Fibroblast of skin of scalp (primary cell): Measurements from ENCODE around the gene CYP46A1. TPM values are rescaled to one million over a fixed set of nuclear protein-coding genes. Genes with fewer than 3 reads are reported as not detected.

Experiments used
- DNase-seq: peaks from one replicate; pipeline ENCODE4 v3.0.0-alpha.2; 2013
- polyA plus RNA-seq, 2 experiments: library from polyadenylated mRNA; unstranded; fragments of 120-200 nt; gene quantifications; one replicate each; pipeline ENCODE4 v1.2.1, GENCODE V29; 2013; ENCODE audit not compliant: insufficient read length in 2 of 2

CYP46A1 gene
- 0.47 TPM for polyA plus RNA-seq (2013, experiment 1 of 2; ENCODE audit: insufficient read length)
- 0.67 TPM for polyA plus RNA-seq (2013, experiment 2 of 2; ENCODE audit: insufficient read length)

- DNase-seq, result peak; percentile 99
Observed at GRCh38 chr14:99683619-99684409, at the start of gene CYP46A1. Gene CYP46A1 (plus strand): TSS chr14:99684298. CDS start chr14:99684418, 120 bp downstream.

DNA sequence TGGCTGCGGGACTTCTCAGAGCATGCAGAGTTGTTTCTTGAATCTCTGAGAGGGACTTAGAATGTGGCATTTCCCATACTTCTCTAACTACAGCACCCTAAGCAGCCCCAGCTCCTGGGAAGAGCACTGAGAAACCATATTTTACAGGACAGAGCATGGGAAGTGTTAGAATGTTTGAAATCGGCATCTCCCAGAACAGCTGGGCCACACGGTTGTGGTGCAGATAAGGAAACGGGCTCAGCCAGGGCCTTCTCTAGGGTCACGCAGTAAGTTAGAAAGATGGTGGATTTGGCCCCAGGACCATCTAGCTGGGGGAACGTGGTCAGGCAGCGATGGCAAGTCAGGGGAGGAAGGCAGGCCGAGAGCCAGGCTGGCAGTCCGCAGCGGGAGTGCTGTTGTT lies 49.7 kb upstream of the CYP46A1 start:
- no peak for DNase-seq

GRCh38 chr14:99635116-99635515 lies 49.0 kb upstream of the CYP46A1 start:
- no peak for DNase-seq

DNA sequence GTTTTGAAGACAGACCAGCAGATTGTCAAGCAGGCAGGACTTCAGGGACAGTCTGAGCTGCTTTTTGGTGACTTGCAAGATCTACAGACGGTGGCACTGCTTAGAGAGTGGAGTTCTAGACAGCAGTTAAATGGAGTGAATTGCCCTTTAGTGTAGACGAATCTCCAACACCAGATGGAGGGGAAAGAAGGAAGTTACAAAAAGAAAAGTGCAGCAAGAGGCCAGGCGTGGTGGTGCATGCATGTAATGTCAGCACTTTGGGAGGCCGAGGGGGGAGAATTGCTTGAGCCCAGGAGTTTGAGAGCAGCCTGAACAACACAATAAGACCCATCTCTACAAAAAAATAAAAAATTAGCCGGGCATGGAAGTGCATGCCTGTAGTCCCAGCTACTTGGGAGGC lies 47.6 kb upstream of the CYP46A1 start:
- no peak for DNase-seq

DNA sequence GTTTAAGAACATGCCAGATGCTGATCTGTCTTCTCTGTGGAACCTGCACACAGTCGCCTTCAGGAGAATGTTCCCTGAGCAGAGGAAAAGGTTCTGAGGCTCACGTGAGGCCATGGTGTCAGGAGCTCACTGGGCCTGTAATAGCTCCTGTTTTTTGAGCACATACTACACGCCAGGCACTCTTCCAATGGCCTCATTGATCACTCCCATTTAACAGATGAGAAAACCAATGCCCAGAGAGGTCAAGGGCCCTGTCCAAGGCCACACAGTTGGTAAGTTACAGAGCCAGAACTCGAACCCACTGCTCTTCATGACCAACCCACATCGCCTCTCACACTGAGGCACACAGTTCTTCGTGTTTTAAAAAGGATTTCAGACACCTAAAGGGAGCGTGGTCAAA lies 46.5 kb upstream of the CYP46A1 start:
- no peak for DNase-seq

DNA sequence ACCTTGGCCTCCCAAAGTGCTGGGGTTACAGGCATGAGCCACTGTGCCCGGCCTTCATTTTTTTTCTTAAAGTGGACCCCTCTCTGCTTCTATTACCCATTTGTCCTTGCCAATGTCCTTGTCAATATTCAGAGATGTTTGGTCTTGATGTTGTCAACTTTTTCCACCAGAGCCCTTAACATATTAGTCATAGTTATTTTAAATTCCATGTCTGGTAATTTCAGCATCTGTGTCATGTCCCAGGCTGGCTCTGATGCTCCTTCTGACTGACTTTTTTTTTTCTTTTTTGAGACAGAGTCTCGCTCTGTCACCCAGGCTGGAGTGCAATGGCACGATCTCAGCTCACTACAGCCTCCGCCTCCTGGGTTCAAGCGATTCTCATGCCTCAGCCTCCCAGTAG lies 41.3 kb upstream of the CYP46A1 start:
- DNase-seq, result peak; percentile 56

DNA sequence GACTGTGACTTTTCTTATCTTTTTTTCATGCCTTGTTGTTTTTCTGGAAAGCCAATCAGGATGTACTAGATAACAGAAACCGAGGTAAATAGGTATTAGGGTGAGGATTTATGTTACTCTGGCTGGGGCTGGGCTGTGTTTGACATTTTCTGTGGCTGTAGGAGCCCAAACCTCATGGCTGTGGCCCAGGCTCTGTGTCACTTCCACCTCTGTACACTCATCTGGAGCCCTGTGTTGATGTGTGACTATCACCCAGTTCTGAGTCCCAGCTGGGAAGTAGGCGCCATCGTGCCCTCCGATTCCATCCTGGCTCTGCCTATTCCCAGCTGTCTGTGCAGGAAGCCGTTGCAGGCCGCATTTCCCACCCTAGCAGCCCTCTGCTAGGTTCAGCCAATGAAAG lies 40.8 kb upstream of the CYP46A1 start:
- DNase-seq, result no peak

DNA sequence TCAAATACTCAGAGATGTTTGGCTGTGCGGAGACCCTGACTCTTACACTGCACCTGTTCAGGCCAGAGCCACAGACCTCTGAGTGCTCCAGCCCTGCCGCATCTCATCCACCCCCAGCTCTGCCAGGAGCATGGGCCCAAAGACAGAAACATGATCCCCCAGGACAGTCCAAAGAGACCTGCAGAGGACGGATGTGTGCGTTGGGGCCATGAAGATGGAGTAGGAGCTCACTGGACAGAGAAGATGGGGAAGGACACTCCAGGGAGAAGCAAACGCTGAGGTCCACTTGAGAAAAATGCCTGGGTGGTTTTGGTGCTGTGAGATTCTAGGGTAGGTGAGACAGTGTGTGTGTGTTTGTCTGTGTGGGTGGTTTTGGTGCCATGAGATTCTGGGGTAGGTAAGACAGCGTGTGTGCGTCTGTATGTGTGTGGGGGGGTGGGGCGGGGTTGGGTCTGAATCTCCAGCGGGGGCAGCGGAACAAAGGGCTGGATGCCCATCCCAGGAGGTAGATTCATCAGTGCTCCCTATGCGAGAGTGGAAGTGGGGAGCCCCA lies 40.0 kb upstream of the CYP46A1 start:
- DNase-seq, result no peak

GRCh38 chr14:99644723-99645544 lies 39.2 kb upstream of the CYP46A1 start, which contains the start of gene HHIPL1:
Gene HHIPL1 (plus strand): TSS chr14:99645129. CDS start chr14:99645208, 79 bp downstream.
- DNase-seq, result no peak

DNA sequence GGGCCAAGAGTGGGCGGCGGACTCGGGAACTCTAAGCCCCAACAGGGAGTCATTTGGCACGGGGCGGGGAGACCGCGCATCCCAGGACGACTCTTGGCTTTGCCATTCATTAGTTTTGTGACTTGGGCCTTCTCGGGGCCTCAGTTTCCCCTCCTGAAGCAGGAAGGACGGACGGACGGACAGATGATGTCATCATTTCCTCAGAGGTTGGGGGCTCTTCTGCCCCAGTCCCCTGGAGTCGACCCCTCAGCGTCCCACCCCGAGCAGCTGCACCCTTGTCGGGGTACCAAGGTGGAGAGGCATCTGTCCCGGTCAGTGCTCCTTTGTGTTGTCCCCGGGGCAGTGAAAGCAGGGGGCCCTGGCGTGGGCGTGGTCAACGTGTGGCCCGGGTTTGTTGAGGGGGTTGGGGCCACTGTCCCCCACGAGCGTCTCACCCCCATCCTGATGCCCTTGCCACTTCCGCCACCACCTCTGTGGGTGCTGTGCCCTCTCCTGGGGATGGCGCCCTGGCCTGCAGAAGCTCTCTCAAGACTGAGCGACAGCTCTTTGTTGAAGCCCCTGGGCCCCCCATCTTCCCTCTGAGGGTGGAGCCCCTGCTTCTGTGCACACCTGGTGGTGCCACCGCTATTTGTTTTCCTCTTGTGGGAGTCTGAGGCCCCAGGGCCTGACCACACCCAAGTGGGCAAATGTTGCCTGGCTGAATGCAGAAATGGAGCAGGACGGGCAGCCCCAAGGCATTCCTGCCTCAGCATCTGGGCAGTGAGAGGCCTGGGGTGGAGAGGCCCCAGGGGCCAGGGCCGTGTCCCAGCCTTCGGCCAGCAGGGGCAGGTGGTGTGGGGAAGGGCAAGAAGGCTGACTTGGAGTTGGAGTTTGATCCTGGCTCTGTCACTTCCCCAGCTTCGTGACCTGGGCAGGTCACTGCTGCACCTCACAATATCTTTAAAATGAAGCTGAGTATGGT lies 38.3 kb upstream of the CYP46A1 start:
- DNase-seq, result no peak

GRCh38 chr14:99647411-99647810 lies 36.7 kb upstream of the CYP46A1 start:
- DNase-seq, result no peak

DNA sequence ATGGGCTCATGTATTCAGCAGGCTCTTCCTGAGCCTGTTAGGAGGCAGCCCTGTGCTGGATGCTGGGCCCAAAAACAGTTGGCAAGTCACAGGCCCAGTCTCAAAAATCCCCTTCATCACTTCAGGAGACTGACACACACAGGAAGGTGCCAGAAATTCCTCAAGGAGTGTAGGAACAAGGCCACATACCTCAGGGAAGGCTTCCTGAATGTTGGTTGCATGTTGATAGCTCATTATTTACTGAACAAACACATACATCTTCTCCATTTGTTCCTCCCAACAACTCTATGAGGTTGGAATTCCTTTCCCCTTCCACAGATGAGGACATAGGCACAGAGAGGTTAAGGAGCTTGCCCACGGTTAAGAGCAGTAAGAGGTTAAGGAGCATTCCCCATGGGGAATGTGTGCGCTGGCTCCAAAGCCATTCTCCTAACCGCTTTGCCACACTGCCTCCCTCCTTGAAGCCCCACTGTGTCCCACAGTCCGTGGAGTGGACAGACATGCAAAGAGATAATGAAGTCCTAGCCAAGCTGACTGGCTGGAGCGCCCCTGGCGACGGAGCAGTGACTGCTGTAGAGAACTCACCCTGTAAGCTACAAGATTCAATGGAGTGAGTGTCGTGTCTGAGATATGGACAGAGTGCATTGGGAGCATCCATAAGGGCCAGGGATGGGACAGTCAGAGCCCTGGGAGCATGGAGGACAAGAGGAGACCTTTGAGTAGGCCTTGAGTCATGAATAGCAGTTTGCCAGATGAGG lies 35.9 kb upstream of the CYP46A1 start:
- no peak for DNase-seq

- peak; percentile 65 for DNase-seq
Observed at GRCh38 chr14:99649219-99649618, 34.9 kb upstream of the CYP46A1 start.

DNA sequence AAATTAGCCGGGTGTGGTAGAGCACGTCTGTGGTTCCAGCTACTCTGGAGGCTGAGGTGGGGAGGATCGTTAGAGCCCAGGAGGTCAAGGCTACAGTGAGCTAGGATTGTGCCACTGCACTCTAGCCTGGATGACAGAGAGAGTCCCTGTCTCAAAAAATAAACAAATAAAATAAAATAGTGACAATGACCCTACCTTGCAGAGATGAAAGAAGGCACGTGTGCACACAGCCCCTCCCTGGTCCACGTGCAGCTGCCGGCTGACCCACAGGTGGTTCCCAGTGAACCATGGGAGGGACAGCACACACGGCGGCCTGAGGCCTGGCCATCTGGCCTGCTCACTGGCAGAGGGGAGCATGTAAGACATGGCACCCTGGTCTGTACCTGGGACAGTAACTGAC lies 34.5 kb upstream of the CYP46A1 start:
- DNase-seq, result no peak

GRCh38 chr14:99650189-99650588 lies 33.9 kb upstream of the CYP46A1 start:
- DNase-seq, result peak; percentile 25

DNA sequence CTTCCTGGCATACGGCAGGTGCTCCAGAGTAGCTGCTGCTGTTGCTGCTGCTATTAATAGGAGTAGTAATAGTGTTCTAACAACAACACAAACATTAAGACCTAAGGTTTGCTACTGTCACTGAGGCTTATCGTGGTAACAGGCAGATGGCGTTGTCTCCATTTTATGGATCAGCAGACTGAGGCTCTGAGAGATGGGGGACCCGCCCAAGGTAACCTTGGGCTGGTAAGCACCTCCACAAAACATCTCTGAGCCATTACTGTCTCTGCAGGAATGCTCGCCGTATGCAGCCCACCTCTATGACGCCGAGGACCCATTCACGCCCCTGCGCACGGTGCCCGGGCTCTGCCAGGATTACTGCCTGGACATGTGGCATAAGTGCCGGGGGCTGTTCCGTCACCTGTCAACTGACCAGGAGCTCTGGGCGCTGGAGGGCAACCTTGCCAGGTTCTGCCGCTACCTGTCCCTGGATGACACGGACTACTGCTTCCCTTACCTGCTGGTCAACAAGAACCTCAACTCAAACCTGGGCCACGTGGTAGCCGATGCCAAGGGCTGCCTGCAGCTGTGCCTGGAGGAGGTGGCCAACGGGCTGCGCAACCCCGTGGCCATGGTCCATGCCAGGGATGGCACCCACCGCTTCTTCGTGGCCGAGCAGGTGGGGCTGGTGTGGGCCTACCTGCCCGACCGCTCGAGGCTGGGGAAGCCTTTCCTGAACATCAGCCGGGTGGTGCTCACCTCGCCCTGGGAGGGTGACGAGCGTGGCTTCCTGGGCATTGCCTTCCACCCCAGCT lies 31.9 kb upstream of the CYP46A1 start:
- no peak for DNase-seq

DNA sequence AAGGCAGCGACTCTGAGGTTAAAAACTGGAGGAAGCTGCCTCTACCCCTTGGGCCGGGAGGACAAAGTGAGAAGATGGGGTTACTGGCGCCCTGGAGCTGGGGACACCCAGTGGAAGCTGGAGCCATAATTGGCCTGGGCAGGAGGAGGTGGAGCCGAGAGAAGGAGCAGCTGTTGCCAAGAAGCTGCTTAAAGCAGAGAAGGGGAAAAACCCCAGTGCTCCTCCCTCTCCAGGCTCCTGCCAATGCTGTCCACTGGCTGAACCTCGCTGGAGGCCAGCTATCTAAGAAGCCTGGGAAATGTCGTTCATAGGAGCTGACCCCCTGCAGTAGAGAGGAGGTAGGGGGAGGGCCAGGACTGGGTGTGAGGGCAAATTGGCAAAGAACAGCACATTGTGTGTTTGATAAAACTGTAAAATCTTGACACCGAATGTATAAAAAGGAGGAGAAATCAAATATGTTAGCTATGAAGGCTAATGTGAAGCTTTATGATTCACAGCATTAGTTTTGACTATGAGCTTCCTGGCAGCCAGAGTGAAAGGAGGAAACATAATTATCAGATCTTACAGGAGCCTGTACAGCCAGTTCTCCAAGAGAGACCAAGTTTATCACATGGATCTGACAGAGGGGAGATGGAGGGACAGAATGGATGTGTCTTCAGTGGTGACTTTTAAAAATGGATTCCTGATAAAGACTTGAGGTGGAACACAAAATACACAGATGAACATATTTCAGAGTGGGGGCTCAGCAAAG lies 29.7 kb upstream of the CYP46A1 start:
- DNase-seq, result peak; percentile 73

GRCh38 chr14:99655521-99655920 lies 28.6 kb upstream of the CYP46A1 start:
- DNase-seq, result no peak

DNA sequence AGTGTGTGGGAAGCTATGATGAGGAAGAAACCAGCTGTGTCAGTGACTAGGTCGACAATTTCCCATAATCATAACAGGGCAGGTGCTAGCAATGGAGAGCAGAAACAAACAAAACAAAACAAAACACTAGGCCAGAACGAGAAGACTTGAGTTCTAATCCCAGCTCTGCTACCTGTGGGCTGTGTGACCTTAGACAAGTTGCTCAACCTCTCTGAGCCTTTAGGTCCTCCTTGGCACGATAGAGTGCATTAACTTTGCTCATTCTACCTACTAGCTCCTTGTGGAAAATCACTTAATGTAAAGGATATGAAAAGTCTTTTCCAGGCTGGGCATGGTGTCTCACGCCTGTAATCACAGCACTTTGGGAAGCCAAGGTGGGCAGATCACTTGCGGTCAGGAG lies 27.9 kb upstream of the CYP46A1 start:
- no peak for DNase-seq
